ENCODE measurements around the gene FARSB. TPM values are rescaled to one million over a fixed set of nuclear protein-coding genes. Genes with fewer than 3 reads are reported as not detected.

The FARSB gene
- total RNA-seq, 1 donor from 2014 or later: 4.4 TPM

DNA sequence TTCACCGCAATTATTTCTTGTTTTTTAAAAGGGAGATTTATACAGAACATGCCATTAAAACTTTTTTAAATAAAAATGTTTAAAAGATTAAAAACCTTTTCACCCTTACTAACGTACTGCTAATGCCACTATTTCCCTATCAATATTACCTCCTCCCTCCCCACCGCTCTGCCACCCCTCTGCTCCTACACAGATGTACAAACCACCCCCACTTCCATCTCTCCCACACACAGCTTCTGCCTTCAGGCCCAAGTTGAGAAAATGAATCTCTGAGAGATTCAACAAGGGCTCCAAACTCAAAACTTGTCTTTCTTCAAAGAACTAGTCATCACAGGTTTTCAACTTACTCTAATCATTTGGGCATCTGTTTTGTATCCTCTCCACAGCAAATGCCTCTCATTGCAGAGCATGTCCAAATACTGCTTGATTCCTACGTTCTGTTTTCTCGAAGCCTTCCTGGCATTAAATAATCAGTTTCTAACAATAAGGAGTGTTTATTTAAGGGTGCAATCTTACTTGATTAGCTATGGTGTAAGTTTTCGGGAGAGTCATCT, 32.1 kb downstream of the FARSB start:
- Histone ChIP-seq H3K27me3 (no peaks in the 10 kb centered on the region), H3K4me3 (no peak overlapping the region), H3K27ac (no peak overlapping the region), H3K36me3 (peaks cover 13 to 79% of the 10 kb centered on the region in 2 donors), H3K4me1 (no peaks in the 10 kb centered on the region), H3K9me3 (no peaks in the 10 kb centered on the region)
- TF ChIP-seq, protein P1, sequence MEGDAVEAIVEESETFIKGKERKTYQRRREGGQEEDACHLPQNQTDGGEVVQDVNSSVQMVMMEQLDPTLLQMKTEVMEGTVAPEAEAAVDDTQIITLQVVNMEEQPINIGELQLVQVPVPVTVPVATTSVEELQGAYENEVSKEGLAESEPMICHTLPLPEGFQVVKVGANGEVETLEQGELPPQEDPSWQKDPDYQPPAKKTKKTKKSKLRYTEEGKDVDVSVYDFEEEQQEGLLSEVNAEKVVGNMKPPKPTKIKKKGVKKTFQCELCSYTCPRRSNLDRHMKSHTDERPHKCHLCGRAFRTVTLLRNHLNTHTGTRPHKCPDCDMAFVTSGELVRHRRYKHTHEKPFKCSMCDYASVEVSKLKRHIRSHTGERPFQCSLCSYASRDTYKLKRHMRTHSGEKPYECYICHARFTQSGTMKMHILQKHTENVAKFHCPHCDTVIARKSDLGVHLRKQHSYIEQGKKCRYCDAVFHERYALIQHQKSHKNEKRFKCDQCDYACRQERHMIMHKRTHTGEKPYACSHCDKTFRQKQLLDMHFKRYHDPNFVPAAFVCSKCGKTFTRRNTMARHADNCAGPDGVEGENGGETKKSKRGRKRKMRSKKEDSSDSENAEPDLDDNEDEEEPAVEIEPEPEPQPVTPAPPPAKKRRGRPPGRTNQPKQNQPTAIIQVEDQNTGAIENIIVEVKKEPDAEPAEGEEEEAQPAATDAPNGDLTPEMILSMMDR (IDR thresholded peaks at IDR 0.05): no peak
- no peak for DNase-seq (ENCODE audit: low spot score in 2 of 2)
- intact Hi-C loops (cut with DNase I): no loop called here

DNA sequence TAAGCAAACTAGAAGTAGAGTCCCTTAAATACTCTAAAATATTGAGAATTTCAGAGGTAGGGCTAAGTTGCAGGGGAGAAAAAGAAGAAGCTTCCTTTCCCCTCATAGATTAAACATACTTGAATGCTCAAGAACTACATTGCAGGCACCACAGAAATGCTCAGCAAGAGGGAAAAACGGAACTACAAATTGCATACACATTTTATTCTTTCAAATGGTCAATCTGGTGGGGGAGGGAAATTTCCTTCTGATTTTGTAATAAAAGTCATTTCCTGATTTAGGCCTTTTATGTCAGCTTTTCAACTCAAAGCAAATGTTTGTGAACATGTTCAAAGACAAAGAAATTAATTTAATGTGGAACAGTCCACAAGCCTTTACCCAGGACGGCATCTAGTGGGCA, 33.0 kb downstream of the FARSB start:
- TF ChIP-seq, protein P1 (IDR thresholded peaks at IDR 0.05): no peak
- intact Hi-C loops (cut with DNase I): no loop called here
- H3K27ac ChIP-seq: no peak overlapping the region

DNA sequence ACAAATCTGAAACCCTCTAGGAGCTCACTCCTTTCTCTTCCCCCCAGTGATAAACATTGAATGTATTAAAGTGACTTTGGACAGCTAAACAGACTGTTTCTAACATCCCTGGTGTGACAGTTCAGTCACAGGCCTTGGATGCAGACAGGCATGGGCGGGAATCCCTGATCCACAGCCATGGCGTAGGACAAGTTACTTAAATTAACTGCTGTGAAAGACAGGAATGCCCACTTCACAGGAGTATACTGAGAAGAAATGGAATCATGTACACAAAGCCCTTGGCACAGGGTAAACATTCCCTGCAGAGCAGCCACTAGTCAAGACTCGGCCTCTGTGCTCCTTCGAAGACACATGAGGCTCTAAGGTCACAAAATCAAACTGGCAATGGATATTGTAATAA, 34.0 kb downstream of the FARSB start:
- H3K36me3 ChIP-seq: peaks cover 7 to 72% of the 10 kb centered on the region in 2 donors
- H3K9me3 ChIP-seq: no peaks in the 10 kb centered on the region
- H3K4me3 ChIP-seq: no peak overlapping the region
- no peak for DNase-seq (ENCODE audit: low spot score in 2 of 2)
- H3K27ac ChIP-seq: no peak overlapping the region
- H3K27me3 ChIP-seq: no peaks in the 10 kb centered on the region
- TF ChIP-seq, protein P1 (IDR thresholded peaks at IDR 0.05): no peak
- intact Hi-C loops (cut with DNase I): no loop called here
- H3K4me1 ChIP-seq: no peaks in the 10 kb centered on the region

More for the DNA sequence above, 33.0 kb downstream of the FARSB start:
- no peaks in the 10 kb centered on the region for H3K9me3 ChIP-seq
- no peak for DNase-seq (ENCODE audit: low spot score in 2 of 2)
- peaks cover 9 to 74% of the 10 kb centered on the region in 2 donors for H3K36me3 ChIP-seq
- no peaks in the 10 kb centered on the region for H3K4me1 ChIP-seq
- H3K4me3 ChIP-seq: no peak overlapping the region
- no peaks in the 10 kb centered on the region for H3K27me3 ChIP-seq

DNA sequence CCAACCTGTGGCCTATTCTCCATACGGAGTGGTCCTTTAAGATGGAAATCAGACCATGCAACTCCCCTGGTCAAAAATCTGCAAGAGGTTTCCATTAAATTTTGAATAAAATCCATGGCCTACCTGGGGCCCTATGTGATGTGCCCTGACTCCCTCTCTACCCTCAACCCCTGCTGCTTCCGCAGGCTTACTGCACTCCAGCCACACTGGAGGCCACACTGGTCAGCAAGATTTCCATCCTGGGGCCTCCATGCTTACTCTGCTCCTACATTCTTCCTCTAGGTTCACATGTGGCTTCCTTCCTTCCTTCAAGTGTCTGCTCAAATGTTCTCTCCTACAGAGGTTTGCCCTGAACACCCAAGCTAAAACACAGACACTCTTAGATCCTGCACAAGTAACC, 40.6 kb downstream of the FARSB start:
- TF ChIP-seq, protein P1 (IDR thresholded peaks at IDR 0.05): no peak
- Histone ChIP-seq H3K4me1 (no peaks in the 10 kb centered on the region), H3K36me3 (peaks cover 8 to 60% of the 10 kb centered on the region in 2 donors), H3K4me3 (no peak overlapping the region), H3K27ac (no peak overlapping the region), H3K9me3 (no peaks in the 10 kb centered on the region), H3K27me3 (no peaks in the 10 kb centered on the region)
- no peak for DNase-seq (ENCODE audit: low spot score in 2 of 2)
- intact Hi-C loops (cut with DNase I): no loop called here

DNA sequence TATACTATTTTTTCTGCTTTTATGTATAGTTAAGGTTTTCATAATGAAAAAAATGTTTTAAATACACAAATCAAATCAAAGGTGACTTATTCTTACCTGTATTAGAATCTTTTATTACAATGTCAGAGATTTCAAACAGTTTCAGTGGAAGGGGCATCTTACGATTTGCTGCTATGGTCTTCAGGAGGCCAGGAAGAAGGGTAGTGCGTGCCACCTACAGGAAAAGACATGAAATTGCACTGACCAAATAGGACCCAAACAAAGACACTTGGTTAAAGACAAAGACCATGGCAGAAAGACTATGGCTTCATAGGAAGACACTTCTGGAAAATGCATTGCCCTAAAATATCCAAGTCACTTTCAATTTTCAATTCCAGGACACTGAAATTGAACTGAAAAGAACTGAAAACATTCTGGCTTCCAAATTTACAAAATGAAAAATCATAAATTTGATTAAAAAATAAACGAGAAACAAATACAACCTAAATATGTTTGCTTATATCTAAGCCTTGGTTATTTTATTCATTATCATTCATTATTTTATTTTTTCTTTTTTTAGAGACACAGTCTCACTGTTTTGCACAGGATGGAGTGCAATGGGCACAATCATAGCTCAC, 42.1 kb downstream of the FARSB start:
- intact Hi-C loops (cut with DNase I): loop anchor here (5.0 kb wide), 1 partner anchor 557 kb away; no protein-coding TSS in a partner anchor
- H3K27me3 ChIP-seq: no peaks in the 10 kb centered on the region
- TF ChIP-seq, protein P1 (IDR thresholded peaks at IDR 0.05): peak; percentile 41 to 70 (median 58)
- DNase-seq (ENCODE audit: low spot score in 2 of 2): no peak
- no peaks in the 10 kb centered on the region for H3K9me3 ChIP-seq
- no peaks in the 10 kb centered on the region for H3K4me1 ChIP-seq
- H3K36me3 ChIP-seq: peaks cover 8 to 48% of the 10 kb centered on the region in 2 donors
- H3K27ac ChIP-seq: no peak overlapping the region
- no peak overlapping the region for H3K4me3 ChIP-seq
